Measurements from ENCODE around the gene PHACTR1.

PHACTR1 gene

GRCh38 chr6:13311155-13311554 is 594.6 kb downstream of the PHACTR1 start:
- Histone ChIP-seq H3K36me3 (replicated peaks; ENCODE audit: low read depth, low read length) (peaks cover 7% of the 10 kb centered on the region), H3K4me1 (ENCODE audit: low read length) (peaks cover 39% of the 10 kb centered on the region), H3K79me2 (ENCODE audit: low read length) (no peaks in the 10 kb centered on the region), H3K27me3 (ENCODE audit: low read depth, low read length) (no peaks in the 10 kb centered on the region), H3K9me3 (ENCODE audit: insufficient read depth, low read length) (no peaks in the 10 kb centered on the region), H2AFZ (ENCODE audit: low read depth, low read length) (no peak overlapping the region), H3K4me3 (ENCODE audit: low read length) (no peak overlapping the region), H4K20me1 (ENCODE audit: insufficient read depth, low read length) (no peaks in the 10 kb centered on the region), H3K4me2 (ENCODE audit: low read length) (peak overlapping the region; percentile 44), H3K9ac (ENCODE audit: low read length) (no peak overlapping the region), H3K27ac (ENCODE audit: low read length) (peak overlapping the region; percentile 42)
- TF ChIP-seq EZH2phosphoT487 (IDR thresholded peaks at IDR 0.05; ENCODE audit: low read depth), result no peak
- TF ChIP-seq, protein P1, sequence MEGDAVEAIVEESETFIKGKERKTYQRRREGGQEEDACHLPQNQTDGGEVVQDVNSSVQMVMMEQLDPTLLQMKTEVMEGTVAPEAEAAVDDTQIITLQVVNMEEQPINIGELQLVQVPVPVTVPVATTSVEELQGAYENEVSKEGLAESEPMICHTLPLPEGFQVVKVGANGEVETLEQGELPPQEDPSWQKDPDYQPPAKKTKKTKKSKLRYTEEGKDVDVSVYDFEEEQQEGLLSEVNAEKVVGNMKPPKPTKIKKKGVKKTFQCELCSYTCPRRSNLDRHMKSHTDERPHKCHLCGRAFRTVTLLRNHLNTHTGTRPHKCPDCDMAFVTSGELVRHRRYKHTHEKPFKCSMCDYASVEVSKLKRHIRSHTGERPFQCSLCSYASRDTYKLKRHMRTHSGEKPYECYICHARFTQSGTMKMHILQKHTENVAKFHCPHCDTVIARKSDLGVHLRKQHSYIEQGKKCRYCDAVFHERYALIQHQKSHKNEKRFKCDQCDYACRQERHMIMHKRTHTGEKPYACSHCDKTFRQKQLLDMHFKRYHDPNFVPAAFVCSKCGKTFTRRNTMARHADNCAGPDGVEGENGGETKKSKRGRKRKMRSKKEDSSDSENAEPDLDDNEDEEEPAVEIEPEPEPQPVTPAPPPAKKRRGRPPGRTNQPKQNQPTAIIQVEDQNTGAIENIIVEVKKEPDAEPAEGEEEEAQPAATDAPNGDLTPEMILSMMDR (IDR thresholded peaks at IDR 0.05; ENCODE audit: low read depth, low read length), result no peak

DNA sequence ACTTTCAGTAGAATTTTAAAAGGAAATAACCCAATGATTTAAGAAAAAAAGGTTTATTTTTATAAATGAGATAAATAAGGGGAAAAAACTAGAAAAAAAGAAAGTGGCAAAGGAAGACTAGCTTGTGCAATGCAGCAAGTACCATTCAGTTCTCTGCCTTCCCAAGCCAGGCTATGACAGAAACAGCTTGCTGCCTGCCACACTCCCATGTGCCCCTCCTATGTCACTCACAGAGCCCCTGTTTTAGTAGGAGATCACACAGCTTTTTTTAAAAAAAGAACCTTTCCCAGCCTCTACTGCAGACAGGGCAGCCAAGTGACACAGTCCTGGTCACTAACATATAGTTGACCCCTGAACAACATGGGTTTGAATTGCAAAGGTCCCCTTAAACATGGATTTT is 598.2 kb downstream of the PHACTR1 start:
- H3K79me2 ChIP-seq (ENCODE audit: low read length), result no peaks in the 10 kb centered on the region
- no peaks in the 10 kb centered on the region for H3K27me3 ChIP-seq (ENCODE audit: low read depth, low read length)
- H3K4me3 ChIP-seq (ENCODE audit: low read length), result no peak overlapping the region
- peaks cover 12% of the 10 kb centered on the region for H3K4me1 ChIP-seq (ENCODE audit: low read length)
- no peak overlapping the region for H2AFZ ChIP-seq (ENCODE audit: low read depth, low read length)
- no peaks in the 10 kb centered on the region for H3K9me3 ChIP-seq (ENCODE audit: insufficient read depth, low read length)
- no peak overlapping the region for H3K27ac ChIP-seq (ENCODE audit: low read length)
- H4K20me1 ChIP-seq (ENCODE audit: insufficient read depth, low read length), result no peaks in the 10 kb centered on the region
- peaks cover 2% of the 10 kb centered on the region for H3K36me3 ChIP-seq (replicated peaks; ENCODE audit: low read depth, low read length)
- TF ChIP-seq EZH2phosphoT487 (IDR thresholded peaks at IDR 0.05; ENCODE audit: low read depth), result no peak
- TF ChIP-seq, protein P1 (IDR thresholded peaks at IDR 0.05; ENCODE audit: low read depth, low read length), result no peak
- H3K4me2 ChIP-seq (ENCODE audit: low read length), result no peak overlapping the region
- no peak overlapping the region for H3K9ac ChIP-seq (ENCODE audit: low read length)

DNA sequence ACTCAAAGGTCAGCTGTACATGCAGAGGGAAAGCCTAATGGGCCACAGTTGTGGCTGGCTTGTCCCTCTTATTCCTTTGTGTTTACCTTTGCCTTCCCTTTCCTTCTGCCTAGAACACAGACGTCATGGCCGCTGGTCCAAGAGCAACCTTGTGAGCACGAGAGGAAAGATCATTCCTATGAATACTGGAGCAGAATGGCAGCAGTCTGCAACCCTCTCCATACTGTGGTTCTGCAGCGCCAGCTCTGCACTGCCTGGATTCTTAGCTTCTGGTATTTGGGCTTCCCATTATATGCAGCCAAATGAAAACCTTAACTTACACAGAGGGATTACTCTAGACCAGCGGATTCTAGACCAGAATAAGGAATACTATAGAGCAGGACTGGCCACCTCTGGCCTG is 599.3 kb downstream of the PHACTR1 start:
- H3K4me1 ChIP-seq (ENCODE audit: low read length), result peaks cover 10% of the 10 kb centered on the region
- H3K36me3 ChIP-seq (replicated peaks; ENCODE audit: low read depth, low read length), result peaks cover 11% of the 10 kb centered on the region
- no peak overlapping the region for H2AFZ ChIP-seq (ENCODE audit: low read depth, low read length)
- no peaks in the 10 kb centered on the region for H3K27me3 ChIP-seq (ENCODE audit: low read depth, low read length)
- no peaks in the 10 kb centered on the region for H3K79me2 ChIP-seq (ENCODE audit: low read length)
- H3K4me2 ChIP-seq (ENCODE audit: low read length), result no peak overlapping the region
- no peak overlapping the region for H3K4me3 ChIP-seq (ENCODE audit: low read length)
- H3K9me3 ChIP-seq (ENCODE audit: insufficient read depth, low read length), result no peaks in the 10 kb centered on the region
- no peak overlapping the region for H3K27ac ChIP-seq (ENCODE audit: low read length)
- H3K9ac ChIP-seq (ENCODE audit: low read length), result no peak overlapping the region
- no peak for TF ChIP-seq EZH2phosphoT487 (IDR thresholded peaks at IDR 0.05; ENCODE audit: low read depth)
- TF ChIP-seq, protein P1 (IDR thresholded peaks at IDR 0.05; ENCODE audit: low read depth, low read length), result no peak
- H4K20me1 ChIP-seq (ENCODE audit: insufficient read depth, low read length), result no peaks in the 10 kb centered on the region

GRCh38 chr6:13318821-13319220 is 602.3 kb downstream of the PHACTR1 start:
- Histone ChIP-seq H3K4me2 (ENCODE audit: low read length) (no peak overlapping the region), H2AFZ (ENCODE audit: low read depth, low read length) (no peak overlapping the region), H3K9me3 (ENCODE audit: insufficient read depth, low read length) (no peaks in the 10 kb centered on the region), H3K9ac (ENCODE audit: low read length) (no peak overlapping the region), H3K36me3 (replicated peaks; ENCODE audit: low read depth, low read length) (peaks cover 11% of the 10 kb centered on the region), H3K79me2 (ENCODE audit: low read length) (no peaks in the 10 kb centered on the region), H3K27me3 (ENCODE audit: low read depth, low read length) (no peaks in the 10 kb centered on the region), H4K20me1 (ENCODE audit: insufficient read depth, low read length) (no peaks in the 10 kb centered on the region), H3K4me1 (ENCODE audit: low read length) (no peaks in the 10 kb centered on the region), H3K4me3 (ENCODE audit: low read length) (no peak overlapping the region), H3K27ac (ENCODE audit: low read length) (no peak overlapping the region)
- TF ChIP-seq EZH2phosphoT487 (IDR thresholded peaks at IDR 0.05; ENCODE audit: low read depth), result no peak
- TF ChIP-seq, protein P1 (IDR thresholded peaks at IDR 0.05; ENCODE audit: low read depth, low read length), result no peak

Measured in OCI-LY3 (cell line).